Retinal pigment epithelial cell (primary cell): Measurements from ENCODE around the gene MED12L.

Source experiments
- DNase-seq: peaks from one replicate; pipeline ENCODE4 v3.0.0-alpha.2; 2010; ENCODE audit warnings: low read depth
- H3K4me3 ChIP-seq: 2 replicates; pipeline ENCODE4 v1.5.1; 2011; ENCODE audit warnings: mild to moderate bottlenecking, low read length, control low read depth, moderate library complexity
- CTCF ChIP-seq: conservative IDR thresholded peaks from 2 replicates; pipeline ENCODE4 v1.5.1; 2011; ENCODE audit warnings: low read depth, low read length, control low read depth, inconsistent platforms

Gene MED12L

DNA sequence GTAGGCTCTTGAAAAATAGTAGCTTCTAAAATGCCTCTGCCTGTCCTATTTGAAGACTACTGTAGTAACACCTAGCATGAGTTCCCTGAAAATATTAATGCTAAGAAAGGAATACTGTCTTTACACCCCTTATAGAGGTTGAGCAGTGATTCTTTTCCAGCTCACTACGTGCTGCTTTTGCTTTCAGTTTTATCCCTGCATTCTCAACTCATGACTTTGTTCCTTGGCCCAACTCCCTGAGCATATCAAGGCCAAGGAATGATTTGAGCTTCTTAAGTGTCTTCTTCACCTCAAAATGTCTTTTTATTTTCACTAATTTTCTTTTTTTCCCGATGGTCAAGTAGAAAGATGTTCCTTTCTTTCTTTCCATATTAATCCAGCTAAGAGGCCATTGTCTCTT lies 260.4 kb downstream of the MED12L start:
- no peak for TF ChIP-seq CTCF
- DNase-seq: no peak
- no peak overlapping the region for H3K4me3 ChIP-seq

- H3K4me3 ChIP-seq: no peak overlapping the region
- TF ChIP-seq CTCF: no peak
- DNase-seq: no peak
Observed at GRCh38 chr3:151346292-151346691, 260.8 kb downstream of the MED12L start.

DNA sequence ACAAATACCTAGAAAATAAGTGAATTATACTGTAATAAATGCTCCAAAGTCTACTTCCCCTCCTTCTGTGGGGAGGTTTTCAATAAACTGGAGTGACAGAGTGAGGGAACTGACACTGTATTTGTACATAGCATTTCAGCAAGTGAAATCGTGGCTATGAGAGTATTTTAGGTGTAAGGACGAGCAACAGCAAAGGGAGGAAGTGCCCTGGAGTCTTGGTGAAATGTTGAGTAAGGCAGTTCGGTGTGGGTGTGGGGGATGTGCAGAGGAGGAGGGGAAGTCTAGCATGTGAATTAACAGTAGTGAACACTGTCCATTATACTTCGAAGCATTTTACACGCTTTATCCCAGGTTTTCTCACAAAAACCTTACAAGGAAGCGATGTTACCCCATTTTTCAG lies 262.0 kb downstream of the MED12L start:
- no peak overlapping the region for H3K4me3 ChIP-seq
- no peak for TF ChIP-seq CTCF
- no peak for DNase-seq

DNA sequence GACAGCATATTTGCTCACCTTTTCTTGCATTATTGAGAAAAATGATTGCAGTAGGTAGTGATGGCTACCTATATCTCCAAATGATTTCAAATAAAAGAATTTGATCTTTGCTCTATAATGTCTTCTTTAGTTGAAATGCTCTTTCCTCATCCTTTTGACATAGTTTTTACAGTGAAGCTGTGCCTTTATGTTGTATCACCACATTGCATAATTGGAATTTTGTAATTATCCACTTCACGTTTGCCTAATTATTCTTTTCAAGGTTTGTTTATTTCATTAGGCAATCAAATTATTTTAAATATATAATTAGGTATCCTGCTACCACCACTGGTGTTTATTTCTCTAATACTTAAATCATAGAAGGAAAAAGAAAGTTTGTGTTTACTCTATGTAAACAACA lies 265.2 kb downstream of the MED12L start:
- H3K4me3 ChIP-seq: no peak overlapping the region
- TF ChIP-seq CTCF: no peak

DNA sequence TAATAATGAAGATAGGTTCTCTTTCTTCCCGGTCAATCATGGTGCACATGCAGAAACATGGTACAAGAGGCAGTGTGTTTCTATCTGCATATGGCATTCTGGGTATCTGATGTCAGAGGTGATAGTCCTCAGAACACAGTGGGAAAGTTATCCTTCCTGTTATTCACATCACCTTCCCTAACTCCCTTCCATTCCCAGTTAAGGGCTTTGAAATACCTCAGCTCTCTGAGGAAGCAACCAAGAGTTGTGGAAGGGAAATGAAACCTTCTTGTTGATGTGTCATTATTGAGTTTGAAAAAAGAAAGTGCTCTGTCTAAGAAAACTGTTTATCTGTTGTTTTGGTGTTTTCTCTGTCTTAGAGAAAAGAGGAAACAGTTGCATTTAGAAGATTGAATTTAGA lies 265.8 kb downstream of the MED12L start:
- H3K4me3 ChIP-seq: no peak overlapping the region
- no peak for TF ChIP-seq CTCF
- no peak for DNase-seq

More for the DNA sequence above, 265.2 kb downstream of the MED12L start:
- DNase-seq: no peak

GRCh38 chr3:151351648-151352047 lies 266.2 kb downstream of the MED12L start:
- no peak for DNase-seq
- no peak overlapping the region for H3K4me3 ChIP-seq
- TF ChIP-seq CTCF: no peak

DNA sequence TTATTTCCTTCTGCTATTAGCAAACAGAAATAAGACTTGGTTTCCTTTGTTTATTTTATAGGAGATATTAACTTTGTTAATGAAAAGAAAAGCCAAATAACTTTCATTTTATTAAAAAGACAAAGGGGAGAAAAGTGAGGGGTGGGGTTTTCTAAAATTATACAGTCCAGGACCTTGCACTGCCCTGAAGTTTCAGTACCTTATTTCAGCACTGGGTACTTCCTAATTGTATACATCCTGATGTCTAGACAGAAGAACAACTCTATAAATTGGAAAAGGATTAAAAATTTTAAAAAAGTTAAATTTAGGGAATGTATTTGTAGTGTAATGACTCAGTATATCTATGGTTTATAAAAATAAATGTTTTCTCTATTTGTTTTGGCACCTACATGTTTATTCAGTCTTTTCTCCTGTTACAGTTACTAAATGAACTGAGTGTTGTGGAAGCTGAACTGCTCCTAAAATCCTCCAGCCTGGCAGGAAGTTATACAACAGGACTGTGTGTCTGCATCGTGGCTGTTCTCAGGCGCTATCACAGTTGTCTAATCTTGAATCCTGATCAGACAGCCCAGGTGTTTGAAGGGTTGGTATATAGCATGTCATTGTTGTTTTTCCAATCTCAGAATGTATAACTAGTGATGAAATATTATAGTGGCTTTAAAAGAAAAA lies 271.5 kb downstream of the MED12L start:
- no peak for DNase-seq
- no peak overlapping the region for H3K4me3 ChIP-seq
- no peak for TF ChIP-seq CTCF
